GM12891 (cell line): ENCODE results near the gene MED14.

Experiments used
- PAX5 ChIP-seq: IDR thresholded peaks from 2 replicates; pipeline ENCODE4 v1.6.1; 2011; ENCODE audit warnings: low read length, moderate library complexity, mild to moderate bottlenecking; ENCODE audit not compliant: insufficient read depth, severe bottlenecking
- POLR2A ChIP-seq: IDR thresholded peaks from 2 replicates; pipeline ENCODE4 v1.6.1; 2011; ENCODE audit warnings: low read depth, low read length, control low read depth
- POLR2AphosphoS5 ChIP-seq: IDR thresholded peaks from 2 replicates; pipeline ENCODE4 v1.6.1; 2011; ENCODE audit warnings: low read depth, low read length, control low read depth
- POU2F2 ChIP-seq: IDR thresholded peaks from 2 replicates; pipeline ENCODE4 v1.6.1; 2011; ENCODE audit warnings: low read depth, mild to moderate bottlenecking, control low read depth, low read length, moderate library complexity
- SPI1 ChIP-seq: IDR thresholded peaks from 2 replicates; pipeline ENCODE4 v1.6.1; 2011; ENCODE audit warnings: low read depth, low read length, control low read depth
- TAF1 ChIP-seq: IDR thresholded peaks from 2 replicates; pipeline ENCODE4 v1.6.1; 2011; ENCODE audit warnings: low read depth, low read length, control low read depth

GRCh38 chrX:40734971-40735324 lies 394 bp downstream of the MED14 start:
- TF ChIP-seq POLR2AphosphoS5 (no peak), POLR2A (no peak), SPI1 (no peak), PAX5 (no peak), TAF1 (peak; percentile 28; the same call in 1 of the 2 replicates), POU2F2 (no peak)
